SK-N-SH (cell line): ENCODE results near the gene MAGEA9.

Source experiments
- CTCF ChIP-seq: fragments of 200-600 bp; sonication (generic); IDR thresholded peaks from 2 replicates; pipeline ENCODE4 v1.6.1; 2017; ENCODE audit warnings: antibody characterized with exemption, mild to moderate bottlenecking, moderate library complexity
- EP300 ChIP-seq, 2 experiments: IDR thresholded peaks; 2 replicates each; pipeline versions ENCODE4 v1.4.0 to v1.6.1; 2012; ENCODE audit warnings: borderline replicate concordance in 1 of 2, low read depth in 1 of 2, low read length in 1 of 2
- GABPA ChIP-seq: IDR thresholded peaks from 2 replicates; pipeline ENCODE4 v1.4.0; 2012; ENCODE audit warnings: low read depth, mild to moderate bottlenecking
- RFX5 ChIP-seq: IDR thresholded peaks from 2 replicates; pipeline ENCODE4 v1.6.1; 2012; ENCODE audit warnings: mild to moderate bottlenecking, improper control_type of control experiment, low read length
- USF2 ChIP-seq: fragments of 150-350 bp; IDR thresholded peaks from 2 replicates; pipeline ENCODE4 v1.6.1; 2017; ENCODE audit warnings: antibody characterized with exemption, low read length, low read depth, borderline replicate concordance

- no peak for TF ChIP-seq USF2
- no peak for TF ChIP-seq CTCF
- TF ChIP-seq RFX5, result no peak
- TF ChIP-seq GABPA, result no peak
- no peak for TF ChIP-seq EP300 (IDR thresholded peaks at IDR 0.05; ENCODE audit: borderline replicate concordance in 1 of 2, low read depth in 1 of 2, low read length in 1 of 2)
Measured at GRCh38 chrX:149799095-149799714, 17.5 kb downstream of the MAGEA9 start.
